H9 (cell line): ENCODE results near the gene PLG. TPM values are rescaled to one million over a fixed set of nuclear protein-coding genes. Genes with fewer than 3 reads are reported as not detected.

Source experiments
- DNase-seq: peaks from one replicate; pipeline ENCODE4 v3.0.0-alpha.2; 2017
- H2AFZ ChIP-seq: one replicate; pipeline ENCODE4 v1.6.1; 2013; ENCODE audit warnings: mild to moderate bottlenecking, low read length, control low read depth, moderate library complexity
- H2AK5ac ChIP-seq: 2 replicates; pipeline ENCODE4 v1.6.1; 2013; ENCODE audit warnings: low read length, control low read depth, mixed read lengths; ENCODE audit not compliant: insufficient read length
- H2BK120ac ChIP-seq: one replicate; pipeline ENCODE4 v1.6.1; 2013; ENCODE audit warnings: low read depth, mild to moderate bottlenecking, low read length, control low read depth, inconsistent platforms; ENCODE audit not compliant: poor library complexity, severe bottlenecking
- H2BK12ac ChIP-seq: 2 replicates; pipeline ENCODE4 v1.6.1; 2013; ENCODE audit warnings: low read length, control low read depth, mixed read lengths, low read depth; ENCODE audit not compliant: insufficient read length
- H2BK15ac ChIP-seq: 2 replicates; pipeline ENCODE4 v1.6.1; 2013; ENCODE audit warnings: low read depth, low read length, control low read depth
- H2BK20ac ChIP-seq: one replicate; pipeline ENCODE4 v1.6.1; 2013; ENCODE audit warnings: low read depth, mild to moderate bottlenecking, low read length, control low read depth, inconsistent platforms; ENCODE audit not compliant: poor library complexity, severe bottlenecking
- H2BK5ac ChIP-seq: 2 replicates; pipeline ENCODE4 v1.6.1; 2013; ENCODE audit warnings: low read length, control low read depth, mixed read lengths; ENCODE audit not compliant: insufficient read length
- H3K14ac ChIP-seq: 2 replicates; pipeline ENCODE4 v1.6.1; 2013; ENCODE audit warnings: low read length, control low read depth; ENCODE audit not compliant: insufficient read depth
- H3K18ac ChIP-seq: 2 replicates; pipeline ENCODE4 v1.6.1; 2013; ENCODE audit warnings: low read depth, mild to moderate bottlenecking, mixed read lengths, low read length, control low read depth; ENCODE audit not compliant: insufficient read length
- H3K23ac ChIP-seq: 2 replicates; pipeline ENCODE4 v1.6.1; 2013; ENCODE audit warnings: low read length, control low read depth, mixed read lengths, low read depth; ENCODE audit not compliant: insufficient read length
- H3K23me2 ChIP-seq: 2 replicates; pipeline ENCODE4 v1.6.1; 2013; ENCODE audit warnings: low read depth, mild to moderate bottlenecking, mixed read lengths, low read length, control low read depth; ENCODE audit not compliant: insufficient read length, poor library complexity, severe bottlenecking
- H3K27ac ChIP-seq: 2 replicates; pipeline ENCODE4 v1.5.1; 2013; ENCODE audit warnings: low read length, control low read depth, mixed read lengths, low read depth; ENCODE audit not compliant: insufficient read length
- H3K27me3 ChIP-seq: 2 replicates; pipeline ENCODE4 v1.6.1; 2013; ENCODE audit warnings: low read length, control low read depth, inconsistent platforms; ENCODE audit not compliant: insufficient read depth
- H3K4ac ChIP-seq: 2 replicates; pipeline ENCODE4 v1.6.1; 2013; ENCODE audit warnings: low read depth, mild to moderate bottlenecking, control low read depth, inconsistent platforms, low read length, moderate library complexity
- H3K4me1 ChIP-seq: 2 replicates; pipeline ENCODE4 v1.6.1; 2013; ENCODE audit warnings: low read length, control low read depth, inconsistent platforms; ENCODE audit not compliant: insufficient read depth
- H3K4me2 ChIP-seq: 2 replicates; pipeline ENCODE4 v1.6.1; 2013; ENCODE audit warnings: low read length, control low read depth, mixed read lengths; ENCODE audit not compliant: insufficient read length, insufficient read depth
- H3K56ac ChIP-seq: 2 replicates; pipeline ENCODE4 v1.6.1; 2013; ENCODE audit warnings: low read depth, mild to moderate bottlenecking, mixed read lengths, low read length, control low read depth; ENCODE audit not compliant: insufficient read length
- H3K79me1 ChIP-seq: 2 replicates; pipeline ENCODE4 v1.6.1; 2013; ENCODE audit warnings: low read depth, mild to moderate bottlenecking, moderate library complexity, low read length, control low read depth, inconsistent platforms; ENCODE audit not compliant: insufficient read depth, poor library complexity, severe bottlenecking
- H3K79me2 ChIP-seq: 2 replicates; pipeline ENCODE4 v1.6.1; 2013; ENCODE audit warnings: low read length, control low read depth, inconsistent platforms; ENCODE audit not compliant: insufficient read depth
- H3K9ac ChIP-seq: 2 replicates; pipeline ENCODE4 v1.6.1; 2013; ENCODE audit warnings: low read length, control low read depth, mixed read lengths; ENCODE audit not compliant: insufficient read length; ENCODE audit errors: extremely low read depth
- H3K9me3 ChIP-seq: one replicate; pipeline ENCODE4 v1.6.1; 2013; ENCODE audit warnings: low read depth, low read length, inconsistent platforms; ENCODE audit not compliant: control insufficient read depth
- H3T11ph ChIP-seq: one replicate; pipeline ENCODE4 v1.6.1; 2013; ENCODE audit warnings: mild to moderate bottlenecking, low read length, control low read depth, inconsistent platforms
- H4K20me1 ChIP-seq: one replicate; pipeline ENCODE4 v1.6.1; 2013; ENCODE audit not compliant: control insufficient read depth, insufficient read length, insufficient read depth
- H4K5ac ChIP-seq: 2 replicates; pipeline ENCODE4 v1.6.1; 2013; ENCODE audit warnings: low read depth, mild to moderate bottlenecking, mixed read lengths, low read length, control low read depth; ENCODE audit not compliant: insufficient read length
- H4K8ac ChIP-seq: replicated peaks from 2 replicates; pipeline ENCODE4 v1.6.1; 2013; ENCODE audit warnings: low read length, control low read depth, mixed read lengths, low read depth; ENCODE audit not compliant: insufficient read length
- H4K91ac ChIP-seq: 2 replicates; pipeline ENCODE4 v1.6.1; 2013; ENCODE audit warnings: low read depth, mild to moderate bottlenecking, moderate library complexity, mixed read lengths, low read length, control low read depth; ENCODE audit not compliant: insufficient read length
- H3K27ac Mint-ChIP-seq, 3 experiments: 2 replicates in 2 of 3; 3 replicates in 1 of 3; pipeline ENCODE4 v1.8.0; 2020 to 2021; ENCODE audit warnings: mixed read lengths in 3 of 3, mild to moderate bottlenecking in 1 of 3, moderate library complexity in 1 of 3
- H3K27me3 Mint-ChIP-seq: 2 replicates; pipeline ENCODE4 v1.8.0; 2021; ENCODE audit warnings: low read depth, mild to moderate bottlenecking, moderate library complexity, mixed read lengths
- H3K36me3 Mint-ChIP-seq, 3 experiments: 2 replicates in 2 of 3; 3 replicates in 1 of 3; pipeline ENCODE4 v1.8.0; 2020 to 2021; ENCODE audit warnings: low read depth in 3 of 3, mixed read lengths in 3 of 3; ENCODE audit not compliant: insufficient read depth in 1 of 3
- H3K4me1 Mint-ChIP-seq, 2 experiments: 2 replicates each; pipeline ENCODE4 v1.8.0; 2020; ENCODE audit warnings: mixed read lengths in 2 of 2
- H3K4me3 Mint-ChIP-seq, 2 experiments: 2 replicates in 1 of 2; 3 replicates in 1 of 2; pipeline ENCODE4 v1.8.0; 2020 to 2021; ENCODE audit warnings: mild to moderate bottlenecking in 2 of 2, mixed read lengths in 2 of 2, moderate library complexity in 1 of 2
- H3K9me3 Mint-ChIP-seq, 2 experiments: 2 replicates in 1 of 2; 3 replicates in 1 of 2; pipeline ENCODE4 v1.8.0; 2020; ENCODE audit warnings: mild to moderate bottlenecking in 2 of 2, mixed read lengths in 2 of 2, moderate library complexity in 1 of 2
- CTCF ChIP-seq: fragments of 200-600 bp; sonication (generic); conservative IDR thresholded peaks from 3 replicates; pipeline ENCODE4 v1.8.0; 2021; ENCODE audit warnings: antibody characterized with exemption, mild to moderate bottlenecking
- whole genome bisulfite sequencing: extraction: QIAGEN DNeasy Blood & Tissue Kit; methylation state at CpG from one replicate; pipeline ENCODE4 v1.1.7; 2013; ENCODE audit warnings: missing lambda C conversion rate, low lambda C conversion rate, mixed read lengths; ENCODE audit not compliant: insufficient read length; ENCODE audit errors: extremely low coverage; 5-methylcytosine and 5-hydroxymethylcytosine counted together
- total RNA-seq: library from RNA; stranded (reverse); gene quantifications from 2 replicates; pipeline ENCODE4 v1.2.1, GENCODE V29; 2021

Gene PLG
- total RNA-seq, 1 experiment from 2014 or later: not detected

DNA sequence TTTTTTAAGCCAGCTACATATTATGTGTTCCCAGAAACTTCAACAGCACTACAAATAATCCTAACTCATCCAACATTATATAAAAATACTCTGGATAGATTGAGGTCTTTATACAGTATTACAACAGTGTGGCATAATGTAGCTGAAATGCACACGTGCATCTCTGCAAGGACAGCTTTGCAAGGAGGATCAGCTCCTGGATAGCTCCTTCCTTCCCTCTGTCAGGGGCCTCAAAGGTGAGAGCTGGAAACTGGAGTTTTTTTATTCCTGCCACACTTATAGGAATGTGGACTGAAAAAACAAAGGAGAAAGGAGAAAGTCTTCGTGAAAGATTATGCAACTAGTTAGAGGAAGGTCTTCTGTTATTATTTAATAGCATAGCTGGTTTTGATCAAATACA lies 53.1 kb downstream of the PLG start:
- H2BK120ac ChIP-seq: no peak overlapping the region
- H3K27ac ChIP-seq: no peak overlapping the region
- WGBS: no CpG with 5 or more reads among the region's 2 CpGs
- no peaks in the 10 kb centered on the region for H3K27me3 ChIP-seq
- Mint-ChIP-seq H3K4me1 (peaks cover 12 to 16% of the 10 kb centered on the region in 2 experiments), H3K27me3 (peaks cover 4% of the 10 kb centered on the region; the same call in 1 of the 2 replicates), H3K9me3 (peaks cover 0 to 3% of the 10 kb centered on the region in 2 experiments; a peak in 3 of 5 replicates), H3K27ac (no peak overlapping the region), H3K4me3 (no peak overlapping the region), H3K36me3 (no peaks in the 10 kb centered on the region)
- H3K9ac ChIP-seq: no peak overlapping the region
- H3K4ac ChIP-seq: no peak overlapping the region
- no peak overlapping the region for H4K91ac ChIP-seq
- no peak overlapping the region for H4K8ac ChIP-seq
- H2BK15ac ChIP-seq: no peak overlapping the region
- no peak overlapping the region for H3K18ac ChIP-seq
- no peak overlapping the region for H4K5ac ChIP-seq
- no peak overlapping the region for H3K23ac ChIP-seq
- no peak overlapping the region for H2BK5ac ChIP-seq
- DNase-seq: no peak
- H3K14ac ChIP-seq: no peak overlapping the region
- no peak overlapping the region for H2AK5ac ChIP-seq
- H3K56ac ChIP-seq: no peak overlapping the region
- H2BK12ac ChIP-seq: no peak overlapping the region
- H3K79me2 ChIP-seq: no peaks in the 10 kb centered on the region
- no peaks in the 10 kb centered on the region for H3K23me2 ChIP-seq
- no peak overlapping the region for H3T11ph ChIP-seq
- no peak for TF ChIP-seq CTCF
- H3K79me1 ChIP-seq: no peaks in the 10 kb centered on the region
- no peaks in the 10 kb centered on the region for H3K9me3 ChIP-seq
- no peak overlapping the region for H2BK20ac ChIP-seq
- no peak overlapping the region for H2AFZ ChIP-seq
- no peak overlapping the region for H3K4me2 ChIP-seq
- no peaks in the 10 kb centered on the region for H4K20me1 ChIP-seq
- H3K4me1 ChIP-seq: no peaks in the 10 kb centered on the region; the same call in 1 of the 2 replicates
